Activated naive CD4-positive, alpha-beta T cell treated with anti-CD3 and anti-CD28 coated beads for 36 hours (primary cell): ENCODE results near the gene DHCR7. TPM values are rescaled to one million over a fixed set of nuclear protein-coding genes. Genes with fewer than 3 reads are reported as not detected.

Experiments used
- CTCF ChIA-PET: fragments of 350-600 bp; sonication (Branson Sonifier 250); formaldehyde crosslinking; loops from one replicate; lab custom pipeline; 2021; ENCODE audit warnings: antibody characterized with exemption; lab: Charles Lee
- DNase-seq: peaks from one replicate; pipeline ENCODE4 v3.0.0-alpha.2; 2020
- H3K27ac Mint-ChIP-seq: one replicate; pipeline ENCODE4 v1.8.0; 2021; ENCODE audit warnings: mild to moderate bottlenecking, mixed read lengths
- H3K27me3 Mint-ChIP-seq: one replicate; pipeline ENCODE4 v1.8.0; 2021; ENCODE audit warnings: low read depth, mixed read lengths
- H3K36me3 Mint-ChIP-seq: one replicate; pipeline ENCODE4 v1.8.0; 2021; ENCODE audit warnings: low read depth, mixed read lengths
- H3K4me1 Mint-ChIP-seq: one replicate; pipeline ENCODE4 v1.8.0; 2021; ENCODE audit warnings: low read depth, mixed read lengths
- H3K4me3 Mint-ChIP-seq: one replicate; pipeline ENCODE4 v1.8.0; 2021; ENCODE audit warnings: mild to moderate bottlenecking, moderate library complexity, mixed read lengths
- H3K9me3 Mint-ChIP-seq: one replicate; pipeline ENCODE4 v1.8.0; 2021; ENCODE audit warnings: mixed read lengths
- intact Hi-C: fragments of 100-400 bp; cut with micrococcal nuclease; formaldehyde crosslinking; loops from one replicate; pipeline ENCODE4 v1.15.1; 2023
- total RNA-seq, 2 experiments: library from RNA; stranded (reverse); gene quantifications; one replicate each; pipeline ENCODE4 v1.2.3, GENCODE V29; 2021

Gene DHCR7
- total RNA-seq, 2 experiments from 2014 or later: 52.0 to 58.7 TPM

DNA sequence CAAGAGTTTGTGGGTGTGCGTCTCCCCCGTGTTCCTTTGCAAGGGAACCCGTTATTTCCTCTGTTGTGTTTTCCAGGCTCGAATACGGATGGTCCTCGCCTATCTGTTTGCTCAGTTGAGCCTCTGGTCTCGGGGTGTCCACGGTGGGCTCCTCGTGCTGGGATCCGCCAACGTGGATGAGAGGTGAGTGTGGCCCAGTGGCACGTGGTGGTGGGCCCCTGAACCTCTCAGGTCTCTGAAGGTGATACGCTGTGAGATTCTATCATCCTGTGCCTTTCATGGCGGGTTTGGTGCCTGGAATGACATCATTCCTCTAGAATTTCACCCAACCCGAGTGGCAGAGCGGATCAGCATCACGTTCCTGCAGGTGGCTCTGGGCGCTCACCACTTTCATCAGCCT is 37.3 kb upstream of the DHCR7 start:
- no peaks in the 10 kb centered on the region for H3K27me3 Mint-ChIP-seq
- H3K9me3 Mint-ChIP-seq: no peaks in the 10 kb centered on the region
- peaks cover 23% of the 10 kb centered on the region for H3K4me1 Mint-ChIP-seq
- CTCF ChIA-PET: interaction anchor here (0.6 kb wide), 1 partner anchor 357 kb away, joined by 4 read pairs; no protein-coding TSS in a partner anchor
- no peak overlapping the region for H3K27ac Mint-ChIP-seq
- H3K4me3 Mint-ChIP-seq: no peak overlapping the region
- peaks cover 63% of the 10 kb centered on the region for H3K36me3 Mint-ChIP-seq
- intact Hi-C loops: no loop called here
- no peak for DNase-seq

GRCh38 chr11:71485063-71485399 is 36.8 kb upstream of the DHCR7 start:
- Mint-ChIP-seq H3K27me3 (no peaks in the 10 kb centered on the region), H3K36me3 (peaks cover 58% of the 10 kb centered on the region), H3K27ac (no peak overlapping the region), H3K4me3 (no peak overlapping the region), H3K9me3 (no peaks in the 10 kb centered on the region), H3K4me1 (peaks cover 21% of the 10 kb centered on the region)
- intact Hi-C loops: no loop called here
- CTCF ChIA-PET: no interaction called here
- no peak for DNase-seq

DNA sequence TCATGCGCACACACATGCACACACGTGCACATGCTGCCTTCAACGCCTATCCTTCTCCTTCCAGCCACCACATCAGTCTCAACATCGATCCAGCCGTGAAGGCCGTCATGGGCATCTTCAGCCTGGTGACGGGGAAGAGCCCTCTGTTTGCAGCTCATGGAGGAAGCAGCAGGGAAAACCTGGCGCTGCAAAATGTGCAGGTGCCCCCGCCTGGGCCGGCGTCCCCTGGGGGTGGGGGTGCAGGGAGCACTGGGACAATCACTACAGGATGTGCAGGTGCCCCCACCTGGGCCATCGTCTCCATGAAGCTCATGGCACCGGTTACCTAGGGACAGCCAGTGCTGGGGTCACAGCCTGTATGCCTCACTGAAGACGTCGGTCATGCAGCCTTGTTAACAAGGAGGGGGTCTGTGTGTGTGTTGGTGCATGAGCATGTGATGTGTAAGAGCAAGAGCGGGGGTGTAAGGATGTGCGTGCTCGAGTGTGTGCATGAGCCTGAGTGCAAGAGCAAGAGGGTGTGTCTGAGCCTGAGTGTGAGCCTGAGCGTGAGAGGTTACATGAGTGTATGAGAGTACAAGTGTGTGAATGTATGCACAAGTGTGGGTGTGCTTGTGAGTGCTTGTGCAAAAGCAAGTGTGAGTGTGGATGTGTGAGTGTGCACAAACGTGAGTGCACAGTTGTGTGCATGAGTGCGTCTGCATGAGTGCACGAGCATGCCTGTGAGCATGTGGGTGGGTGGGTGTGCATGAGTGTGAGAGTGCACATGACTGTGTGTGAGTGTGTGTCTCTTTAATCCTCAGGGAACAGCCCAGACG is 36.3 kb upstream of the DHCR7 start:
- peaks cover 59% of the 10 kb centered on the region for H3K36me3 Mint-ChIP-seq

GRCh38 chr11:71483692-71484091 is 35.5 kb upstream of the DHCR7 start:
- no peak for DNase-seq
- CTCF ChIA-PET: no interaction called here
- Mint-ChIP-seq H3K27me3 (no peaks in the 10 kb centered on the region), H3K4me3 (no peak overlapping the region), H3K4me1 (peaks cover 9% of the 10 kb centered on the region), H3K27ac (no peak overlapping the region), H3K9me3 (no peaks in the 10 kb centered on the region), H3K36me3 (peaks cover 57% of the 10 kb centered on the region)
- intact Hi-C loops: no loop called here

More for the DNA sequence above, 36.3 kb upstream of the DHCR7 start:
- Mint-ChIP-seq H3K27ac (no peak overlapping the region), H3K4me3 (no peak overlapping the region), H3K9me3 (no peaks in the 10 kb centered on the region), H3K27me3 (no peaks in the 10 kb centered on the region), H3K4me1 (peaks cover 17% of the 10 kb centered on the region)
- DNase-seq: no peak
- CTCF ChIA-PET: no interaction called here
- intact Hi-C loops: no loop called here

DNA sequence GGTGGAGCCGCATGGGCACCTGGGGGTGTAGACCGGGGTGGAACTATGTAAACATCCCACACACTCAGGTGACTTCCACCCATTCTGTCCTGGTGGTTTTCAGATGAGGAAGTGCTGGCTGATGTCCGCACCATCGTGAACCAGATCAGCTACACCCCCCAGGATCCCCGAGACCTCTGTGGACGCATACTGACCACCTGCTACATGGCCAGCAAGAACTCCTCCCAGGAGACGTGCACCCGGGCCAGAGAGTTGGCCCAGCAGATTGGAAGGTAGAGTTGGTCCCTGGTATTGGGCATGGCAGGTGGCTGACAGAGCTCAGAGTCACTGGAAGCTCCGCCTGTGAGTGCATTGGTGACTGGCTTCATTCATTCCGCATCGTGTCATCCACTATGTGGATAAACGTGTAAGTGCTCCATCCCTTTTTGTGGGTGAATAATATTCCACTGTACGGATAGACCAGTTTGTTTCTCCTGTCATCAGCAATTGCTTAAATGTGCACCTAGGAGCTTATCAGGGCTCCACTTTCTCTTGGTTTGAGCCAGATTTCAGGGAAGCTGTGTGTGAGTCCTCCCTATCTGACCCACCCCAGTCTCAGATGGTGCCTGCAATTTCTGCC is 34.7 kb upstream of the DHCR7 start:
- H3K4me3 Mint-ChIP-seq: no peak overlapping the region
- peaks cover under 1% of the 10 kb centered on the region for H3K4me1 Mint-ChIP-seq
- H3K36me3 Mint-ChIP-seq: peaks cover 56% of the 10 kb centered on the region
- CTCF ChIA-PET: no interaction called here
- no peak overlapping the region for H3K27ac Mint-ChIP-seq
- H3K9me3 Mint-ChIP-seq: no peaks in the 10 kb centered on the region
- DNase-seq: no peak
- intact Hi-C loops: no loop called here
- H3K27me3 Mint-ChIP-seq: no peaks in the 10 kb centered on the region

DNA sequence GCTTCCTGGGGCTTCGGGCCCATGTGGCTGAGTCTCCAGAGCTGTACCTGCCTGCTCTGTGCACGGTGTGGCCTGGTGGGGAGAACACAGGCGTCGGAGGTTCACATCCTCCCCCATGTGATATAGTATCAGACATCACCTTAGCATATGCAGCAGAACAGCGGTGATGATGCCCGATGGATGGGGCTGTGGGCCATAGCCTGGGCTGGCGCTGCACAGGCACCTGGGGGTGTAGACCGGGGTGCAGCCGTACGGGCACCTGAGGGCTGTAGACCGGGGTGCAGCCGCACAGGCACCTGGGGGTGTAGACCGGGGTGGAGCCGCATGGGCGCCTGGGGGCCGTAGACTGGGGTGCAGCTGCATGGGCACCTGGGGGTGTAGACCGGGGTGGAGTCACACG is 34.0 kb upstream of the DHCR7 start:
- Mint-ChIP-seq H3K36me3 (peaks cover 58% of the 10 kb centered on the region), H3K4me3 (no peak overlapping the region), H3K27me3 (no peaks in the 10 kb centered on the region), H3K4me1 (no peaks in the 10 kb centered on the region), H3K27ac (no peak overlapping the region), H3K9me3 (no peaks in the 10 kb centered on the region)
- no peak for DNase-seq
- intact Hi-C loops: no loop called here
- CTCF ChIA-PET: no interaction called here

DNA sequence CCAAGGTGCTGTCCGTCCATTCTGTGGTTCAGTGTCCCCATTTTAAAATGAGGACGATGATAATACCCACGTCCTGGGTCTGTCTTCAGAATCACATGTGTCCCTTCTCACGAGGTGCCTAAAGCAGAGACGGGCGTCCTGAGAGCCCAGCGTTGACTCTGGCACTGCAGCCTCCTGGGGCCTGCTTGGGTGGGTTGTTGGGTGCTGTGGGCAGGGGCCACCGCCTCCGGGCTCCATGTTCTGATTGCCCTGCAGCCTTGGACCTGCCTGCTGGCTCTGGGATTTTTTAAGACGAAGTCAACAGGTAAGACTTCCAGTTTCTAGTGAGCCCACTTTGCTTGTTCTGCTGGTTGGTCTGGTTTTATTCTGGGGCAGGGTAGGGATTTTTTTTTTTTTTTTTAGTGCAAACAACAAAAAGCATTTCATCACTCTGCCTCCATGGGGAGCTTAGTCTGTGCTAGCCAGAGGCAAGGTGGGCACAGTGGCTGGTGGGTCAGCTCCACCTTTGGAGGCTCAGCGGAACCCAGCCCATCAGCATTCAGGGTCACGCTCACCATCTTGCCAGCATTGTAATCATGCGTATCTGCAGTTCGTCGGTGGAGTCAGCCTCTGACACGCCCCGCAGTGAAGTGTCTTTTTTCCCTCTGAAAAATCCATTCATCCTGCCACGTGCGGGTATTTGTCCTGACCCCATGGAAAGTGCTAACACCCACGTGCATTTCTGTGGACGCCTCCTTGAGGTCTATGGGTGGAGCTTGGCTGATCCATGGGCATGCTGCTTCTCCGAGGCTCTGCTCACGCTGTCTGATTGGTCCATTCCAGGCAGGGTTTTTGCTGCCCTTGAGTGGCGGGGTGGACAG is 33.1 kb upstream of the DHCR7 start:
- intact Hi-C loops: no loop called here
- CTCF ChIA-PET: no interaction called here
- no peaks in the 10 kb centered on the region for H3K4me1 Mint-ChIP-seq
- H3K4me3 Mint-ChIP-seq: no peak overlapping the region
- H3K27me3 Mint-ChIP-seq: no peaks in the 10 kb centered on the region
- H3K36me3 Mint-ChIP-seq: peaks cover 59% of the 10 kb centered on the region
- H3K9me3 Mint-ChIP-seq: no peaks in the 10 kb centered on the region
- no peak for DNase-seq
- H3K27ac Mint-ChIP-seq: no peak overlapping the region

GRCh38 chr11:71478528-71478840 is 30.3 kb upstream of the DHCR7 start:
- DNase-seq: no peak
- Mint-ChIP-seq H3K9me3 (no peaks in the 10 kb centered on the region), H3K27me3 (no peaks in the 10 kb centered on the region), H3K4me3 (no peak overlapping the region), H3K27ac (no peak overlapping the region), H3K36me3 (peaks cover 38% of the 10 kb centered on the region), H3K4me1 (no peaks in the 10 kb centered on the region)
- CTCF ChIA-PET: no interaction called here
- intact Hi-C loops: no loop called here

- intact Hi-C loops: no loop called here
- no peak overlapping the region for H3K4me3 Mint-ChIP-seq
- no peak overlapping the region for H3K27ac Mint-ChIP-seq
- H3K9me3 Mint-ChIP-seq: no peaks in the 10 kb centered on the region
- CTCF ChIA-PET: no interaction called here
- no peaks in the 10 kb centered on the region for H3K27me3 Mint-ChIP-seq
- H3K4me1 Mint-ChIP-seq: no peaks in the 10 kb centered on the region
- DNase-seq: no peak
- peaks cover 33% of the 10 kb centered on the region for H3K36me3 Mint-ChIP-seq
Measured at GRCh38 chr11:71477641-71478527, 29.7 kb upstream of the DHCR7 start.

- CTCF ChIA-PET: no interaction called here
- Mint-ChIP-seq H3K27ac (no peak overlapping the region), H3K4me1 (no peaks in the 10 kb centered on the region), H3K9me3 (no peaks in the 10 kb centered on the region), H3K27me3 (no peaks in the 10 kb centered on the region), H3K36me3 (peaks cover 34% of the 10 kb centered on the region), H3K4me3 (no peak overlapping the region)
- DNase-seq: no peak
- intact Hi-C loops: no loop called here
Measured at GRCh38 chr11:71476926-71477640, 28.9 kb upstream of the DHCR7 start.

GRCh38 chr11:71476031-71476430 is 27.8 kb upstream of the DHCR7 start:
- intact Hi-C loops: no loop called here

More at GRCh38 chr11:71476031-71476430, 27.8 kb upstream of the DHCR7 start:
- Mint-ChIP-seq H3K27ac (no peak overlapping the region), H3K4me3 (no peak overlapping the region), H3K36me3 (peaks cover 34% of the 10 kb centered on the region), H3K27me3 (no peaks in the 10 kb centered on the region), H3K4me1 (no peaks in the 10 kb centered on the region), H3K9me3 (no peaks in the 10 kb centered on the region)
- no peak for DNase-seq
- CTCF ChIA-PET: no interaction called here
